Measurements from ENCODE around the gene LCA5.

Gene LCA5

DNA sequence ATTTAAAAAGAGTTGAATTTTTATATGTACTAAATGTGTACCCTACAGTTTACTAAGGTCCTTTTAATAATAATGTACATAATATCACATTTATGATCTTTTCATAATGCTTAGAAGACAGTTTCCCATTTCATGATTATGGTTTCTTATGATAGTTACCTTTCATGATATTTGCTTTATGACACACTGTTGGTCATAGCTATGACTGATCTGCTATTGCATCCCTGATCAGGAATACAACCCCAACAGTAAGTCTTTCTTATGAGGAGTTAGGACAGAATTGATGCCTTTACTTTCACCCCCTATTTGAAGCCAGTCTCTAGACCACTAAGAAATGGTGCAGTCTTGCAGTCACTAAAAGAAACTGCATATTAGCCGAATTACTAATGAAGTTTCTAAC lies 31.0 kb downstream of the LCA5 start:
- Histone ChIP-seq H3K4me3 (no peak overlapping the region), H3K4me1 (no peaks in the 10 kb centered on the region), H3K9me3 (no peaks in the 10 kb centered on the region), H3K27me3 (no peaks in the 10 kb centered on the region), H3K27ac (no peak overlapping the region), H3K36me3 (peaks cover 0 to 7% (median 2%) of the 10 kb centered on the region in 3 donors)
- DNase-seq = no peak
- intact Hi-C loops (cut with DNase I; ENCODE audit: low total_unique reads) = no loop called here
- TF ChIP-seq CTCF (IDR thresholded peaks at IDR 0.05) = no peak

DNA sequence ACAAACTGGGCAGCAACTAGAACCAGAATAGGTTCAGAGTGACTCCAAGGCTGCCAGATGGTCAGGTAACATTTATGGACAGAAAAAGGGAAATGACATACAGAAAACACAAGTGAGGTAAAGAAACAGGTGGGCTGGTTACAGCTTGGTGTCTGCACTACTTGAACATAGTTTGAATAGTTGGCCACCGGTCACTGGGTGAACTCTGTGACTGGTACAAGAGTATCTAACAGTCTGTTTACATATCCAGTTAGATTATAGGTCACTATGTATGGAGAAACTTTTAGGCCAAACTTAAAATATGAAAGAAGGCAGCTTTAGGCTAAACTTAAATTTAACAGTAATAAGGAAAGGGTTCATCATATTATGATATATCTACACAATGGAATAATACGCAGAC lies 32.9 kb downstream of the LCA5 start:
- no peaks in the 10 kb centered on the region for H3K9me3 ChIP-seq
- no peak for DNase-seq
- no peak for TF ChIP-seq CTCF (IDR thresholded peaks at IDR 0.05)
- H3K4me1 ChIP-seq = no peaks in the 10 kb centered on the region
- peaks cover 0 to 7% (median 0%) of the 10 kb centered on the region in 3 donors for H3K36me3 ChIP-seq
- intact Hi-C loops (cut with DNase I; ENCODE audit: low total_unique reads) = no loop called here
- no peaks in the 10 kb centered on the region for H3K27me3 ChIP-seq
- H3K27ac ChIP-seq = no peak overlapping the region
- no peak overlapping the region for H3K4me3 ChIP-seq

GRCh38 chr6:79498842-79499241 lies 38.4 kb downstream of the LCA5 start:
- DNase-seq = no peak
- intact Hi-C loops (cut with DNase I; ENCODE audit: low total_unique reads) = no loop called here
- H3K9me3 ChIP-seq = no peaks in the 10 kb centered on the region
- TF ChIP-seq CTCF (IDR thresholded peaks at IDR 0.05) = no peak
- no peaks in the 10 kb centered on the region for H3K4me1 ChIP-seq
- no peak overlapping the region for H3K27ac ChIP-seq
- H3K27me3 ChIP-seq = no peaks in the 10 kb centered on the region
- no peaks in the 10 kb centered on the region for H3K36me3 ChIP-seq
- H3K4me3 ChIP-seq = no peak overlapping the region

DNA sequence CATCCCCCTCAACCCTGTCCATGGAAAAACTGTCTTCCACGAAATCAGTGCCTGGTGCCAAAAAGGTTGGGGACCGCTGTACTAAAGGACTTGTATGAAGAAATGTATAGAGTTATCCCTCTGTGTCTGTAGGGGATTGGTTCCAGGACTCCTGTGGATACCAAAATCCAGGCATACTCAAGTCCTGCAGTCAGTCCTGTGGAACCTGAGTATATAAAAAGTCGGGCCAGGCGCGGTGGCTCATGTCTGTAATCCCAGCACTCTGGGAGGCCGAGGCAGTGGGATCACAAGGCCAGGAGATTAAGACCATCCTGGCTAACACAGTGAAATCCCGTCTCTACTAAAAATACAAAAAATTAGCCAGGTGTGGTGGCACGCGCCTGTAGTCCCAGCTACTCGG lies 42.0 kb downstream of the LCA5 start:
- Histone ChIP-seq H3K4me3 (no peak overlapping the region), H3K27ac (no peak overlapping the region), H3K36me3 (peaks cover under 1 to 14% (median 10%) of the 10 kb centered on the region in 3 donors), H3K4me1 (no peaks in the 10 kb centered on the region), H3K27me3 (no peaks in the 10 kb centered on the region), H3K9me3 (no peaks in the 10 kb centered on the region)
- intact Hi-C loops (cut with DNase I; ENCODE audit: low total_unique reads) = no loop called here
- TF ChIP-seq CTCF (IDR thresholded peaks at IDR 0.05) = no peak
- no peak for DNase-seq

DNA sequence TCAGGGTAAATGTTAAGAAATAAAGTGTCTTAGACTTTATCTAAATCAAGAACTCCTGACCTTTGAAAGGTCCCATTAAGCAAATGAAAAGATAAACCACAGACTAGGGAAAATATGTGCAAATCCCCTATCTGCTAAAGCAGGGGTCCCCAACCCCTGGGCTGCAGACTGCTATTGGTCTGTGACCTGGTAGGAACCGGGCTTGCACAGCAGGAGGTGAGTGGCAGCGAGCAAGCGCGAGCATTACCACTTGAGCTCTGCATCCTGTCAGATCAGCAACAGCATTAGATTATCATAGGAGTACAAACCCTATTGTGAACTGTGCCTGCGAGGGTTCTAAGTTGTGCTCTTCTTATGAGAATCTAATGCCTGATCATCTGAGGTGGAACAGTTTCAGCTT lies 42.4 kb downstream of the LCA5 start:
- TF ChIP-seq CTCF (IDR thresholded peaks at IDR 0.05) = no peak
- Histone ChIP-seq H3K27me3 (no peaks in the 10 kb centered on the region), H3K4me3 (no peak overlapping the region), H3K27ac (no peak overlapping the region), H3K4me1 (no peaks in the 10 kb centered on the region), H3K9me3 (no peaks in the 10 kb centered on the region), H3K36me3 (peaks cover 5 to 16% (median 10%) of the 10 kb centered on the region in 3 donors)
- intact Hi-C loops (cut with DNase I; ENCODE audit: low total_unique reads) = no loop called here
- DNase-seq = no peak

DNA sequence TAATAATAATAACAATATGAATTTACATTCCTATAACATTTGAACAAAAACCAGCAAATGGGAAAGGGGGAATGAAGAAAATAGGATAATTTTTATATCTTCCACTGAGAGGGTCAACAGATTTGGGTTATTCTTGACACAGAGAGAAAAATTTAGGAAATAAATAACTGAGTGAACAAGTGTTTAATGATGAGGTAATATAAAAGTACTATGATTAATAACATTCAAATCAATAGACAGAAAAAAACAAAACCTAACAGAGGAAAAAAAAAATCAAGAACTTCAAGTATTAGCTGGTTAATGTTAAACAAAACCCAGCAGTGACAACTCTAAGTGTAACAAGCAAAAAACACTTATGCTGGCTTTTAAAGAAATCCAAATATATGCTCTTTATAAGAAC lies 66.5 kb downstream of the LCA5 start:
- Histone ChIP-seq H3K27ac (no peak overlapping the region), H3K4me3 (no peak overlapping the region), H3K9me3 (no peaks in the 10 kb centered on the region), H3K36me3 (no peaks in the 10 kb centered on the region), H3K27me3 (no peaks in the 10 kb centered on the region), H3K4me1 (no peaks in the 10 kb centered on the region)
- TF ChIP-seq CTCF (IDR thresholded peaks at IDR 0.05) = no peak
- no peak for DNase-seq
- intact Hi-C loops (cut with DNase I; ENCODE audit: low total_unique reads) = no loop called here
